Neural crest cell (in vitro differentiated cells): ENCODE data around the gene NDRG2. TPM values are rescaled to one million over a fixed set of nuclear protein-coding genes. Genes with fewer than 3 reads are reported as not detected.

Source experiments
- DNase-seq: peaks from one replicate; pipeline ENCODE4 v3.0.0; 2021; ENCODE audit warnings: low read depth, mixed read lengths, low spot score
- H3K27ac Mint-ChIP-seq: one replicate; pipeline ENCODE4 v1.8.0; 2021; ENCODE audit warnings: mild to moderate bottlenecking, mixed read lengths; ENCODE audit not compliant: unreplicated experiment
- H3K27me3 Mint-ChIP-seq: 2 replicates; pipeline ENCODE4 v1.8.0; 2021; ENCODE audit warnings: low read depth, mild to moderate bottlenecking, mixed read lengths
- H3K36me3 Mint-ChIP-seq: 2 replicates; pipeline ENCODE4 v1.8.0; 2021; ENCODE audit warnings: low read depth, mild to moderate bottlenecking, mixed read lengths
- H3K4me1 Mint-ChIP-seq: 2 replicates; pipeline ENCODE4 v1.8.0; 2021; ENCODE audit warnings: mixed read lengths
- H3K4me3 Mint-ChIP-seq: one replicate; pipeline ENCODE4 v1.8.0; 2021; ENCODE audit warnings: mild to moderate bottlenecking, mixed read lengths
- H3K9me3 Mint-ChIP-seq: 2 replicates; pipeline ENCODE4 v1.8.0; 2021; ENCODE audit warnings: mixed read lengths
- total RNA-seq: library from RNA; stranded (reverse); gene quantifications from 2 replicates; pipeline ENCODE4 v1.2.1, GENCODE V29; 2021
- TF ChIP-seq, protein P1 (sequence below): fragments of 200-600 bp; sonication (generic); conservative IDR thresholded peaks from 2 replicates; pipeline ENCODE4 v1.5.0; 2021; ENCODE audit warnings: antibody characterized with exemption, mild to moderate bottlenecking

The NDRG2 gene
- total RNA-seq, 1 donor from 2014 or later, result 17.4 TPM

DNA sequence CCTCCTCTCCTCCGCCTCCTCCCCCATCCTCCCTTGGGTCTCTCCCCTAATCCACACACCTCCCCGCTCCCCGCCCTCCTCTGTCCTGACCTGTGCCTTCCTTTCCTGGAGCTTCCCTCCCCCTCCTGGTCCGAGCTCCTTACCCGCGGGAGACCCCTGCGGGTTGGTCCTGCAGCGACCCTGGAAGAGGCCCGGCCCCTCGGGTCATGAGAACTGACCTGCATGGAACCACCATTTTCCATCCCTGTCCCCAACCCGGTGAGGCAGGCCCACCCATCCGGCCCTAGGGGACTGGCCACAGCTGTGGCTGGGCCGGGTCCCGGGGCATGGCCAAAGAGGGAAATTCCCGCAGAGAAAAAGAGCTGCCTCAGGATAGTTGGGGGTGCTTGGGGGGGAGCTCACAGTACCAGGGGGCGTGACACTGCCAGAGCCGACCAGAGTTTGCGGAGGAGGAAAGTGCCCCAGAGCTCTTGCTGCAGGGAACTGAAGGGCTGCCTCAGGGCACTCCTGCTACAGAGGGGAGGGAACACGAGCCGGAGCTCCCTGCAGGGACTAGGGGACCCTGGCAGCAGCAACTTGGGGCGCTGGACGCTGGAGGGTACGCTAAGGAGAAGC lies 45.9 kb upstream of the NDRG2 start:
- peaks cover 2% of the 10 kb centered on the region for H3K27me3 Mint-ChIP-seq

DNA sequence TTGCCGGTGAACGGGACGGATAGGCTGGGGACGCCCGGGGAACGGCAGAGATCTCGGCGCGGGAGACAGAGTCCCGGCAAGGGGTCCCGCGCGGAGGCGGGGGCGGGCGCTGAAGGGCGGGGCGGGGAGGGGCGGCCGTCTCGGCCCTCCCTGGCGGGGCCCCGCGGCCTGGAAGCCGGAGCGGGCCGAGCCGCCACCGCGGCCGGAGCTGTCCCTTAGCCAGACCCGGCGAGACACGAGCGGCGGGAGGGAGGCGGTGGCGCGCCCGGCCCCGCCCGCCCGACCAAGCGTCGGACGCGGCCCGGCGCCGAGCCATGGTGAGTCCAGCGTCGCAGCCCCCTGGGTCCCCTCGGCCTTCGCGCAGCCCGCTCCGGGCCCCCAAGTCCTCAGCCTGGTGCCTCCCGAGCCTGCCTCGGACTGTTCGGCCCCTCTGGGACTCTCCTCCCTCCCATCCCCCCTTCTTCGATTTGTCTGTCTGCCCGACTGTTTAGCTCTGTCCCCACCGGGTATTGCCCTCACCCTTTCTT lies 45.3 kb upstream of the NDRG2 start, which contains the start of gene ARHGEF40:
ARHGEF40 (plus strand) TSS at position 222 of the 527 bp plus-strand sequence; CDS start at position 315, 93 bp downstream.
- TF ChIP-seq, protein P1, sequence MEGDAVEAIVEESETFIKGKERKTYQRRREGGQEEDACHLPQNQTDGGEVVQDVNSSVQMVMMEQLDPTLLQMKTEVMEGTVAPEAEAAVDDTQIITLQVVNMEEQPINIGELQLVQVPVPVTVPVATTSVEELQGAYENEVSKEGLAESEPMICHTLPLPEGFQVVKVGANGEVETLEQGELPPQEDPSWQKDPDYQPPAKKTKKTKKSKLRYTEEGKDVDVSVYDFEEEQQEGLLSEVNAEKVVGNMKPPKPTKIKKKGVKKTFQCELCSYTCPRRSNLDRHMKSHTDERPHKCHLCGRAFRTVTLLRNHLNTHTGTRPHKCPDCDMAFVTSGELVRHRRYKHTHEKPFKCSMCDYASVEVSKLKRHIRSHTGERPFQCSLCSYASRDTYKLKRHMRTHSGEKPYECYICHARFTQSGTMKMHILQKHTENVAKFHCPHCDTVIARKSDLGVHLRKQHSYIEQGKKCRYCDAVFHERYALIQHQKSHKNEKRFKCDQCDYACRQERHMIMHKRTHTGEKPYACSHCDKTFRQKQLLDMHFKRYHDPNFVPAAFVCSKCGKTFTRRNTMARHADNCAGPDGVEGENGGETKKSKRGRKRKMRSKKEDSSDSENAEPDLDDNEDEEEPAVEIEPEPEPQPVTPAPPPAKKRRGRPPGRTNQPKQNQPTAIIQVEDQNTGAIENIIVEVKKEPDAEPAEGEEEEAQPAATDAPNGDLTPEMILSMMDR, result no peak
- Mint-ChIP-seq H3K27ac (peak within 1 kb of the TSS; percentile 97), H3K4me3 (peak within 1 kb of the TSS; percentile 96), H3K9me3 (no peaks in the 10 kb centered on the region), H3K27me3 (peaks cover 2% of the 10 kb centered on the region), H3K36me3 (peaks cover 5% of the 10 kb centered on the region), H3K4me1 (peaks cover 48% of the 10 kb centered on the region)
- peak; percentile 62 for DNase-seq

More for the DNA sequence above, 45.9 kb upstream of the NDRG2 start:
- TF ChIP-seq, protein P1, result no peak
- Mint-ChIP-seq H3K27ac (peak overlapping the region; percentile 88), H3K4me3 (peak overlapping the region; percentile 96), H3K9me3 (no peaks in the 10 kb centered on the region), H3K36me3 (peaks cover 7% of the 10 kb centered on the region), H3K4me1 (peaks cover 50% of the 10 kb centered on the region)
- peak; percentile 60 for DNase-seq

- Mint-ChIP-seq H3K9me3 (no peaks in the 10 kb centered on the region), H3K36me3 (peaks cover 5% of the 10 kb centered on the region), H3K27ac (peak overlapping the region; percentile 97), H3K27me3 (peaks cover 2% of the 10 kb centered on the region), H3K4me3 (peak overlapping the region; percentile 95), H3K4me1 (peaks cover 48% of the 10 kb centered on the region)
- TF ChIP-seq, protein P1, result no peak
- peak; percentile 66 for DNase-seq
Observed at GRCh38 chr14:21069388-21070082, 44.7 kb upstream of the NDRG2 start.

DNA sequence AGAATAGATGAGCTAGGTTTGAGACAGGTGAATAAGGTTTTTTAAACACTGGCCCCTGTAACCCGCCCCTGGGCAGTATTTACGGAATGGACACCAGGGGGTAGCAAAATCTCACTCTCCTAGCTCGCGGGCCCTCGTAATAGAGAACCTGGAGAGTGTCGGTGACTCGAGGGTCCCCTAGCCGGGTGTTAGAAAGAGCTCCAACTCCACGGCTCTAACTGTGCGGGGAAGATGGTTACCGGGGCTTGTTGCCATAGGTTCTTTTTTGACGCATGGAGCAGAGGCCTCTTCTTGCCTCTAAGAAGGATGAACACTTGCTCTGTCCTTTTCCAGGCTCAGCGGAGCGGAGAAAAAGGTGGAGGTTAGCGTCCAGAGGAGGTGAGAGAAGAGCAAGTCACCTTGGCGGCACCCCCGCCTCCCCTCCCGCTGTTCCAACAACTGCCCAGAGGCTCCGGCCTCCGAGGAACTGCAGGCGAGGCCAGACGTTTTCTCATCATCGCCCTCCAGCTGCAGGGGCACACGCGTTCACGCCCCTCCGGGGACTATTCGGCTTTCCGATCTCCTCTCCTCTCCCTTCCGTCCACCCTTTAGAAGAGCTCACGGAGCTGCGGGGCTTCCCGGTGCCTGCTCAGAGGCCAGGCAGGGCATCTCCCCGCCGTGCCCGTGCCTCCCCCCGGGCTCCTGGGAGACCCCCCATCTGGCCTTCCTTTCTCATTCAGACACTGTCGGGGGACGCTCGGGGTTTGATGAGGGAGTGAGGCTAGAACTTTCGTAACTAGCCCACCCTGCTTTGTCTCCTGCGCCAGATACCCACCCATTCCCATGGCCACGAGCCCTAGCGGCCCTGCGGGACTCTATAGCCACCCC lies 43.9 kb upstream of the NDRG2 start:
- Mint-ChIP-seq H3K9me3 (no peaks in the 10 kb centered on the region), H3K4me3 (peak overlapping the region; percentile 95), H3K27me3 (peaks cover 2% of the 10 kb centered on the region), H3K36me3 (peaks cover 5% of the 10 kb centered on the region), H3K4me1 (peaks cover 51% of the 10 kb centered on the region), H3K27ac (peak overlapping the region; percentile 97)
- DNase-seq, result peak; percentile 57
- TF ChIP-seq, protein P1, result peak; percentile 69

- H3K27ac Mint-ChIP-seq, result no peak overlapping the region
- H3K27me3 Mint-ChIP-seq, result peaks cover 2% of the 10 kb centered on the region
- no peak for DNase-seq
- H3K9me3 Mint-ChIP-seq, result no peaks in the 10 kb centered on the region
- H3K36me3 Mint-ChIP-seq, result no peaks in the 10 kb centered on the region
- TF ChIP-seq, protein P1, result peak; percentile 42
- H3K4me1 Mint-ChIP-seq, result peaks cover 44% of the 10 kb centered on the region
- H3K4me3 Mint-ChIP-seq, result peak overlapping the region; percentile 28
Observed at GRCh38 chr14:21066882-21067502, 42.1 kb upstream of the NDRG2 start.
